Fibroblast of lung (primary cell): ENCODE results near the gene CORO1C. TPM values are rescaled to one million over a fixed set of nuclear protein-coding genes. Genes with fewer than 3 reads are reported as not detected.

Experiments
- DNase-seq, 2 donors: peaks; one replicate each; pipeline versions ENCODE4 v3.0.0 to v3.0.0-alpha.2; 2010; ENCODE audit warnings: low read depth in 2 of 2
- H2AFZ ChIP-seq: 2 replicates; pipeline ENCODE4 v1.5.1; 2012; ENCODE audit warnings: low read length, control low read depth, inconsistent platforms
- H3K27ac ChIP-seq: 2 replicates; pipeline ENCODE4 v1.5.1; 2011; ENCODE audit warnings: low read length, control low read depth; ENCODE audit not compliant: insufficient read depth
- H3K27me3 ChIP-seq: 2 replicates; pipeline ENCODE4 v1.5.1; 2011; ENCODE audit warnings: mild to moderate bottlenecking, low read length; ENCODE audit not compliant: control insufficient read depth, insufficient read depth
- H3K36me3 ChIP-seq: 2 replicates; pipeline ENCODE4 v1.5.1; 2011; ENCODE audit warnings: low read length; ENCODE audit not compliant: control insufficient read depth, insufficient read depth
- H3K4me1 ChIP-seq: 2 replicates; pipeline ENCODE4 v1.5.1; 2011; ENCODE audit warnings: low read length; ENCODE audit not compliant: control insufficient read depth, insufficient read depth; ENCODE audit errors: extremely low read depth
- H3K4me2 ChIP-seq: 2 replicates; pipeline ENCODE4 v1.5.1; 2011; ENCODE audit warnings: low read length, control low read depth; ENCODE audit not compliant: insufficient read depth; ENCODE audit errors: extremely low read depth
- H3K4me3 ChIP-seq, 4 experiments: fragments of 200-600 bp in 1 of 4; sonication (generic) in 1 of 4; replicated peaks in 1 of 4; 2 replicates each; pipeline ENCODE4 v1.5.1; 2011 to 2016; ENCODE audit warnings: low read length in 4 of 4, low read depth in 3 of 4, mild to moderate bottlenecking in 3 of 4, control low read depth in 2 of 4, inconsistent platforms in 1 of 4, mixed read lengths in 1 of 4; ENCODE audit not compliant: insufficient read depth in 1 of 4; ENCODE audit errors: control extremely low read depth in 1 of 4
- H3K79me2 ChIP-seq: 2 replicates; pipeline ENCODE4 v1.5.1; 2012; ENCODE audit warnings: mild to moderate bottlenecking, low read length, inconsistent platforms; ENCODE audit not compliant: control insufficient read depth, insufficient read depth
- H3K9ac ChIP-seq: 2 replicates; pipeline ENCODE4 v1.5.1; 2011; ENCODE audit warnings: mild to moderate bottlenecking, low read length, control low read depth; ENCODE audit not compliant: insufficient read depth
- H3K9me3 ChIP-seq: 2 replicates; pipeline ENCODE4 v1.5.1; 2012; ENCODE audit warnings: low read depth, low read length; ENCODE audit not compliant: control insufficient read depth, insufficient read depth
- H4K20me1 ChIP-seq: 2 replicates; pipeline ENCODE4 v1.5.1; 2011; ENCODE audit warnings: low read length; ENCODE audit not compliant: control insufficient read depth, insufficient read depth; ENCODE audit errors: extremely low read depth
- EZH2 ChIP-seq: IDR thresholded peaks from 2 replicates; pipeline ENCODE4 v1.5.1; 2012; ENCODE audit warnings: low read length, control low read depth, mild to moderate bottlenecking; ENCODE audit errors: missing control alignments
- polyA plus RNA-seq, 2 donors: library from polyadenylated mRNA; depleted of rRNA in 1 of 2; stranded (reverse) in 1 of 2; unstranded in 1 of 2; fragments of >200 nt; gene quantifications; 2 replicates each; pipeline ENCODE4 v1.2.1, GENCODE V29; 2011 to 2012; ENCODE audit warnings: missing spikeins in 1 of 2
- total RNA-seq: library from RNA; depleted of rRNA; stranded (reverse); fragments of >200 nt; gene quantifications from 2 replicates; pipeline ENCODE4 v1.2.1, GENCODE V29; 2014
- TF ChIP-seq, protein P1 (sequence below), 2 donors: IDR thresholded peaks in 1 of 2; conservative IDR thresholded peaks in 1 of 2; 1 replicate in 1 of 2; 2 replicates in 1 of 2; pipeline ENCODE4 v1.5.1; 2011 to 2012; ENCODE audit warnings: low read length in 2 of 2, control low read depth in 1 of 2, inconsistent platforms in 1 of 2, low read depth in 1 of 2, mild to moderate bottlenecking in 1 of 2

Gene CORO1C
- total and polyA plus RNA-seq, 2 donors (not counting 1 experiment from before 2014, with no cell fraction given), result 288 to 542 TPM

- H3K27me3 ChIP-seq, result no peaks in the 10 kb centered on the region
- H3K79me2 ChIP-seq, result no peaks in the 10 kb centered on the region
- DNase-seq, result no peak
- H3K36me3 ChIP-seq, result no peaks in the 10 kb centered on the region
- no peak overlapping the region for H3K4me3 ChIP-seq
- TF ChIP-seq, protein P1, sequence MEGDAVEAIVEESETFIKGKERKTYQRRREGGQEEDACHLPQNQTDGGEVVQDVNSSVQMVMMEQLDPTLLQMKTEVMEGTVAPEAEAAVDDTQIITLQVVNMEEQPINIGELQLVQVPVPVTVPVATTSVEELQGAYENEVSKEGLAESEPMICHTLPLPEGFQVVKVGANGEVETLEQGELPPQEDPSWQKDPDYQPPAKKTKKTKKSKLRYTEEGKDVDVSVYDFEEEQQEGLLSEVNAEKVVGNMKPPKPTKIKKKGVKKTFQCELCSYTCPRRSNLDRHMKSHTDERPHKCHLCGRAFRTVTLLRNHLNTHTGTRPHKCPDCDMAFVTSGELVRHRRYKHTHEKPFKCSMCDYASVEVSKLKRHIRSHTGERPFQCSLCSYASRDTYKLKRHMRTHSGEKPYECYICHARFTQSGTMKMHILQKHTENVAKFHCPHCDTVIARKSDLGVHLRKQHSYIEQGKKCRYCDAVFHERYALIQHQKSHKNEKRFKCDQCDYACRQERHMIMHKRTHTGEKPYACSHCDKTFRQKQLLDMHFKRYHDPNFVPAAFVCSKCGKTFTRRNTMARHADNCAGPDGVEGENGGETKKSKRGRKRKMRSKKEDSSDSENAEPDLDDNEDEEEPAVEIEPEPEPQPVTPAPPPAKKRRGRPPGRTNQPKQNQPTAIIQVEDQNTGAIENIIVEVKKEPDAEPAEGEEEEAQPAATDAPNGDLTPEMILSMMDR (conservative IDR thresholded peaks at IDR 0.05 in 1 of 2, IDR thresholded peaks at IDR 0.05 in 1 of 2; ENCODE audit: low read depth in 1 of 2, low read length in 2 of 2), result no peak
- TF ChIP-seq EZH2, result no peak
- no peak overlapping the region for H2AFZ ChIP-seq
- H4K20me1 ChIP-seq, result no peaks in the 10 kb centered on the region
- H3K9me3 ChIP-seq, result no peaks in the 10 kb centered on the region
- H3K9ac ChIP-seq, result no peak overlapping the region
- no peak overlapping the region for H3K27ac ChIP-seq
- H3K4me2 ChIP-seq, result no peak overlapping the region
- H3K4me1 ChIP-seq, result peaks cover 26% of the 10 kb centered on the region
Measured at GRCh38 chr12:108613548-108613947, 117.8 kb downstream of the CORO1C start.

DNA sequence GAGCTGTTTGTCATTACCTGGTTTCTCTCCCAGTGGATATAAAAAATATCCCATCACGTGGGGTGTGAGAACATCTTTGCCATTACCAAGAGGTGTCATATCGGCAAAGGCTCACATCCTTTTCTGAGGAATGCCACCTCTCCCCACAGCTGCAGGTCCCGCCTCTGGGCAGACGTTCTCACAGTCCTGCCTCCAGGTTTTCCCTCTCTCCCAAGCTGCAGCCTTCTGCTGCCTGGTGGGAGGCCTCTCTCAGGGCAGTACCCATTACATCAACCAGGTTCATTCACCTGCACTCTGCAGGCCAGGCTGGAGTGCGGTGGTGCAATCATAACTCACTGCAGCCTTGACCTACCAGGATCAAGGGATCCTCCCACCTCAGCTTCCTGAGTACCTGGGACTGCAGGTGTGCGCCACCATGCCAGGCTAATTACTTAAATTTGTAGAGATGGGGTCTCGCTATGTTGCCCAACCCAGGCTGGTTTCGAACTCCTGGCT, 118.5 kb downstream of the CORO1C start:
- Histone ChIP-seq H3K4me2 (no peak overlapping the region), H3K27me3 (no peaks in the 10 kb centered on the region), H3K4me1 (peaks cover 27% of the 10 kb centered on the region), H2AFZ (no peak overlapping the region), H3K9me3 (no peaks in the 10 kb centered on the region), H3K4me3 (no peak overlapping the region), H4K20me1 (no peaks in the 10 kb centered on the region), H3K36me3 (no peaks in the 10 kb centered on the region), H3K79me2 (no peaks in the 10 kb centered on the region), H3K9ac (no peak overlapping the region), H3K27ac (no peak overlapping the region)
- peak in 1 of 2 donors; percentile 47 for DNase-seq
- TF ChIP-seq, protein P1 (conservative IDR thresholded peaks at IDR 0.05 in 1 of 2, IDR thresholded peaks at IDR 0.05 in 1 of 2; ENCODE audit: low read depth in 1 of 2, low read length in 2 of 2), result no peak
- TF ChIP-seq EZH2, result no peak

DNA sequence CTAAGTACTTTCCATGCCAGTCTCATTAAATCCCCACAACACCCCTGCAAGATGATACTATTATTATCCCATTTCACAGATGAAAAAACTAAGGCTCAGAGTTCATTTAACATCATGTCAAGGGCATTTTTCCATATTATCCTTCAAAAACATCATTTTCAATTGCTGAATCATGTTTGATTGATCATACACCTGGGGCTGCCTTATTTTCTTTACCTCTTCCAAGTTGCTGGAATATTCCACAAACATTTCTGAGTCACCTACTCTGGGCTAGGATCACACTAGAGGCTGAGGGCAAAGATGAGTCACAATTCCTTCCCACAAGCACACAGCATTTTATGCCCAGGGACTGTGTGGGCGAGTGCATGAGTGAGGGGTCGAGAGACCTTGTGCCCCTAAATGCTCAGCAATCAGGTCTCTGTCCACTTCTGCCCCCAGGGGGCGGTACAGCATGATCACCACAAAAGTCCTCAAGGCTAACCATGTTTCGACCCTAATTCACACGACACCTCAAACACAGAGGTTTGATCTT, 119.4 kb downstream of the CORO1C start:
- Histone ChIP-seq H3K9ac (no peak overlapping the region), H3K9me3 (no peaks in the 10 kb centered on the region), H3K79me2 (no peaks in the 10 kb centered on the region), H3K4me2 (no peak overlapping the region), H4K20me1 (no peaks in the 10 kb centered on the region), H2AFZ (no peak overlapping the region), H3K4me3 (no peak overlapping the region), H3K4me1 (peaks cover 27% of the 10 kb centered on the region), H3K36me3 (no peaks in the 10 kb centered on the region), H3K27ac (peak overlapping the region; percentile 23), H3K27me3 (no peaks in the 10 kb centered on the region)
- TF ChIP-seq, protein P1 (conservative IDR thresholded peaks at IDR 0.05 in 1 of 2, IDR thresholded peaks at IDR 0.05 in 1 of 2; ENCODE audit: low read depth in 1 of 2, low read length in 2 of 2), result peak; percentile 30 to 53
- TF ChIP-seq EZH2, result no peak
- peak; percentile 80 to 97 for DNase-seq
